WI38 (cell line): Measurements from ENCODE around the gene DNM2.
"Not testable (repeated sequence)": the region's sequence is repeated elsewhere in the genome, so short reads cannot be mapped to it uniquely, and the experiment has no call there.

Experiments used
- H3K4me3 ChIP-seq: 2 replicates; pipeline ENCODE4 v1.5.1; 2011; ENCODE audit warnings: low read depth, mild to moderate bottlenecking, control low read depth, low read length
- TF ChIP-seq, protein P1 (sequence below): IDR thresholded peaks from 2 replicates; pipeline ENCODE4 v1.5.1; 2012; ENCODE audit warnings: low read depth, mild to moderate bottlenecking, control low read depth, low read length

Gene DNM2

DNA sequence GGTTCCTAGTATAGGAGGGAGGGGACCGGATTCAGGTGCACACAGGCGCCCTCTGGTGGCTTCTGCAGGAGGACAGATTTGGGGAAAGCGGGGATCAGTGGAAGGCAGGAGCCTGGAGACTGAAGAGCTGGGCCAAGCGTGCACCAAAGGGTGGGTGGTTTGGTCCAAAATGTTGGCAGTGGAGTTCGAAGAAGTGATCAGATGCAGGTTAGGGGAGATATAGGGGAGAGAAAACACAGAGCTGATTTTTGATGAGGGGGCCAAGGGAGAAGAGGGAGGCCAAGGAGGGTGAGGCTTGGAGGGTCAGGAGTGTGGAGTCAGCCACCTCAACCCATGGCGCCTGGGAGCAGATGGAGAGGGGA, 146.6 kb downstream of the DNM2 start:
- H3K4me3 ChIP-seq: no peak overlapping the region
- TF ChIP-seq, protein P1, sequence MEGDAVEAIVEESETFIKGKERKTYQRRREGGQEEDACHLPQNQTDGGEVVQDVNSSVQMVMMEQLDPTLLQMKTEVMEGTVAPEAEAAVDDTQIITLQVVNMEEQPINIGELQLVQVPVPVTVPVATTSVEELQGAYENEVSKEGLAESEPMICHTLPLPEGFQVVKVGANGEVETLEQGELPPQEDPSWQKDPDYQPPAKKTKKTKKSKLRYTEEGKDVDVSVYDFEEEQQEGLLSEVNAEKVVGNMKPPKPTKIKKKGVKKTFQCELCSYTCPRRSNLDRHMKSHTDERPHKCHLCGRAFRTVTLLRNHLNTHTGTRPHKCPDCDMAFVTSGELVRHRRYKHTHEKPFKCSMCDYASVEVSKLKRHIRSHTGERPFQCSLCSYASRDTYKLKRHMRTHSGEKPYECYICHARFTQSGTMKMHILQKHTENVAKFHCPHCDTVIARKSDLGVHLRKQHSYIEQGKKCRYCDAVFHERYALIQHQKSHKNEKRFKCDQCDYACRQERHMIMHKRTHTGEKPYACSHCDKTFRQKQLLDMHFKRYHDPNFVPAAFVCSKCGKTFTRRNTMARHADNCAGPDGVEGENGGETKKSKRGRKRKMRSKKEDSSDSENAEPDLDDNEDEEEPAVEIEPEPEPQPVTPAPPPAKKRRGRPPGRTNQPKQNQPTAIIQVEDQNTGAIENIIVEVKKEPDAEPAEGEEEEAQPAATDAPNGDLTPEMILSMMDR: peak; percentile 90

- H3K4me3 ChIP-seq: no peak overlapping the region
- TF ChIP-seq, protein P1: no peak
These were observed 148.6 kb downstream of the DNM2 start for GRCh38 chr19:10866495-10866894.

GRCh38 chr19:10868872-10869547, 151.1 kb downstream of the DNM2 start:
- H3K4me3 ChIP-seq: no peak overlapping the region
- TF ChIP-seq, protein P1: no peak

DNA sequence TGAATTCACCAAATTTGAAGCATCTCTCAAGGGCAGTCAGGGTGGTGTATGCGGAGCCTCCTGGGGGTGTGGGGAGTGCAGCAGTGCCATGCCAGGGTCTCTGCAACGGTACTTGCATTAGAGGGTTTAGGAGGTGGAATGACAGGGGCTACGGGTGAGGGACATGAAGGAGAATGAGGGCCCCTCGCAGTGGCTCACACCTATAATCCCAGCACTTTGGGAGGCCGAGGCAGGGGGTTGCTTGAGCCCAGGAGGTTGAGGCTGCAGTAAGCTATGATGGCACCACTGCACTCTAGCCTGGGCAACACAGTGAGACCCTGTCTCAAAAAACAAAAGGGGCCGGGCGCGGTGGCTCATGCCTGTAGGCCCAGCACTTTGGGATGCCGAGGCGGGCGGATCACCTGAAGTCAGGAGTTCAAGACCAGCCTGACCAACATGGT, 152.0 kb downstream of the DNM2 start:
- not testable (repeated sequence) for H3K4me3 ChIP-seq

- H3K4me3 ChIP-seq: peak overlapping the region; percentile 37
- TF ChIP-seq, protein P1: no peak
These were observed 152.6 kb downstream of the DNM2 start for GRCh38 chr19:10870501-10870954.

- peak within 1 kb of the TSS; percentile 77 for H3K4me3 ChIP-seq
- TF ChIP-seq, protein P1: peak; percentile 41
These were observed 153.2 kb downstream of the DNM2 start, which contains the start of gene CARM1 for GRCh38 chr19:10870955-10871603. CARM1 (plus strand) TSS chr19:10871553; CDS start chr19:10871703, 150 bp downstream.

GRCh38 chr19:10871711-10872545, 154.0 kb downstream of the DNM2 start:
- TF ChIP-seq, protein P1: no peak
- peak overlapping the region; percentile 77 for H3K4me3 ChIP-seq
